HG02623 (cell line): Measurements from ENCODE around the gene RPL35.

Experiments
- ATAC-seq: cut with Tn5 transposase; IDR thresholded peaks from one replicate; pipeline ENCODE4 v1.9.1; 2021; ENCODE audit warnings: moderate library complexity; ENCODE audit not compliant: unreplicated experiment

The RPL35 gene

DNA sequence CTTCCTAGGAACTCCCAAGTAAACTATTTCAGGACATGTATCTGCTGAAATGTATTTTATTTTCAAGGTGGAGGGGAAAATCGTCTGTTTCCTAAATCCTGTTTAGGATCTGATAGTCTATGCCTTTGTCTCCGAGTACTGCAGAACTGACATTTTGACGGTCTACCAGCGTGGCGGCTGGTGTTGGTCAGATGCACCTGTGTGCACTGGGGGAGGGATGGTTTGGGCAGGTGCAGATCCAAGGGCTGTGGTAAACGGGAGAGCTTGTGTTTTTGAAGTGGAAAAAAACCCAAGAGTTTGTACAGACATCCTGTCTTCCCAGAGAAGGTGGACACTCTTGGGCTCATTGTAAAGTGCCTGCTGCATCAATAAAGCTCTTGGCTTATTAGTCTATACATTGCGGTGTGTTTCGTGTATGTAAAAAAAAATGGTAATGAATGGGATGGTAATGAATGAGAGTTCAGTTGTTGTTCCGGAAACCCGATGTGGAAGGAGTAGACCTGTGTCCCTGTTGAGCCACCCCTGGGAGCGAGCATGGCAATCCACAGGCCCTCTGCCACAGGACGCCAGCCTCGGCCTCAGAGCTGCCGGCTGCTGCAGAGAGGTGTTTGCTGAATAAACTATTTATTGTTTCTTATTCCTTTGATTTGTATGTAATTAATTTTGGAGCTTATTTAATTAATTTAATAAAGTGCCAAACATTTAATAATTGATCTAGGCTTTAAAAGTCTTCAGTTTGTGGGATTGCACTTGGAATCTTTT, 15.4 kb upstream of the RPL35 start:
- ATAC-seq = no peak

GRCh38 chr9:124875501-124875900, 13.7 kb upstream of the RPL35 start:
- no peak for ATAC-seq

DNA sequence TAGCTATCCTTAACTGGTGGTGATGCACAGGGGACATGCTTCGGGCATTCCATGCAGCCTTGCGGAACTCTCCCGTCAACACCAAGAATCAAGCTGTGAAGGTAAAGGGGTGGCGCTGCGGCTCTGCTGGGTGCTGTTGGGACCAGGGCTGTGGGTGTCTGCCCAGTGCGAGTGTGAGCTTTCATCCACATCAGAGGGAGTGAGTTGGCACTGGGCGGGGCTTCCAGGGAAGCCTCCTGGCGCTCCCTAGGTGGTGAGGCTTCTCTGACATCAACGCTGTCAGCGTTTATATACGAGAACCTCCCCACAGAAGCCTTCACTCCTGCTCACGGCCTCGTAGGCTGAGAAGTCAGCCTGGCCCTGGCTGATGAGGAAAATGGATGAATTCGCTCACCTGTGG, 11.9 kb upstream of the RPL35 start:
- no peak for ATAC-seq

DNA sequence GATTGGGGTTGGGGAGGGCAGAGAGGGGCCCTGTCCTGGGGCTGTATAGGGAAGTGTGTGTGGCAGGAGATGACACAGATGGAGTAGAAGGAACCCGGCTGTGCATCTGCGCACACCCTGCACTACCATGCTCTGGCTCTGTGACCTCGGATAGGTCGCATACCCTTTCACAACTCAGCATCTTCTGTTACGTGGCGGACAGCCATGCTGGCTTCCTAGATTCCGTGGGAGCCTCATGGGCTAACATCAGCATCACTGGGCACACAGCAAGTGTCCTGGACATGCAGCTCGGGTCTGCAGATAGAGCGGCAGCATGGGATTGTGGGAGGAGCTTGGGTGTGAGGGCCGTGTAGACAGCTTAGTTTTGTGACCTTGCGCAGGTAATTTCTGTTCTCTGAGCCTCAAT, 9.4 kb upstream of the RPL35 start:
- ATAC-seq = no peak

GRCh38 chr9:124870723-124871122, 9.0 kb upstream of the RPL35 start:
- ATAC-seq = no peak

DNA sequence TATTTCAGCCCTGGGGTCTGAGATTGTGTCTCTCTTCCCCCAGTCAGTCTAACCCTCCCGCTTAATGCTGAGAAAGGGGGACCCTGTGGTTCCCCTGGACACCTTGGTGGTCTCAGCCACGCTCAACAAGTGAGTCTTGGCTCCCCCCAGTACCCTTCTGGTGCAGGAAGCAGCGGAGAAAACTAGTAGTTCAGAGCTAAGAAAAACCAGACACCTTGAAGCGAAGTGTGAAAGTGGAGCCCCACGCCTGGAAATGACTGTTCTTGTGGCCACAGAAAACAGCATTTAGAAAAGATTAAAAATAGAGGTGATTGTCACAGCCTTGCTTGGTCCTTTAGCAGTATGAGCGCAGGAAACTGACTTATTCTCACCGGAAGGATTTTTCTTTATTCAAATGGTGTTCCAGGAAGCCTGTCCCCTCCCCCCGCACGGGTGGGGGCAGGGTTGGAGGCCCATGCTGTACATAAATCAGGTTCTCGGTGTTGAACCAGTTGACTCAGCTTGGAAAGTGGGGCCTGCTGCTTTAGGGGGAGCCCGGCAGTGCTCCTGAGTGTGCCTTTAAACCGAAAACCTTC, 8.3 kb upstream of the RPL35 start:
- peak; percentile 37 for ATAC-seq

DNA sequence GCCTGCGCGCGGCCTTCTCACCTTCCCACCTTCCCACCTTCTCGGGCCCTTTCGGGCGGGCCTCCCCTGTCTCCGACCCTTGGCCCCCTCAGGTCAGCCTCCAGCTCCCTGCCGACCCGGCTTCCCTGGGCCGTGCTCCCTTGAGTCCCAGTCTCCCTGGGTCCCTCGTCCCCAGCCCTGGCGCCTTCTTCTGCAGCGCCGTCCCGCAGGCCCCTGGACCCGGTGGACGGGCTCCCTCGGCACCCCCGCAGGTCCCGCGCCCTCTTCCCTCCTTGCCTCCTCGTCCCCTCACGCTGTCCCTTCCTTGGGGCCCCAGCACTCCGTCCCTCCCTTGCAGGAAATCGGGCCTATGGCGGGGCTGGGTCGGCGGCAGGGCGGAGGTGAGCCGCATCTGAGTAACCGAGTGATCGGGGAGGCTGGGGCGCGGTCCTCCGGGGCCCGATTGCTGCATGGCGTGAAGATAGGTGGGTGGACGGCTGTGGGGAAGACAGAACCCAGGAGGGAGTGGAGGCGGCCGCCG, 7.8 kb upstream of the RPL35 start:
- peak; percentile 1 for ATAC-seq

DNA sequence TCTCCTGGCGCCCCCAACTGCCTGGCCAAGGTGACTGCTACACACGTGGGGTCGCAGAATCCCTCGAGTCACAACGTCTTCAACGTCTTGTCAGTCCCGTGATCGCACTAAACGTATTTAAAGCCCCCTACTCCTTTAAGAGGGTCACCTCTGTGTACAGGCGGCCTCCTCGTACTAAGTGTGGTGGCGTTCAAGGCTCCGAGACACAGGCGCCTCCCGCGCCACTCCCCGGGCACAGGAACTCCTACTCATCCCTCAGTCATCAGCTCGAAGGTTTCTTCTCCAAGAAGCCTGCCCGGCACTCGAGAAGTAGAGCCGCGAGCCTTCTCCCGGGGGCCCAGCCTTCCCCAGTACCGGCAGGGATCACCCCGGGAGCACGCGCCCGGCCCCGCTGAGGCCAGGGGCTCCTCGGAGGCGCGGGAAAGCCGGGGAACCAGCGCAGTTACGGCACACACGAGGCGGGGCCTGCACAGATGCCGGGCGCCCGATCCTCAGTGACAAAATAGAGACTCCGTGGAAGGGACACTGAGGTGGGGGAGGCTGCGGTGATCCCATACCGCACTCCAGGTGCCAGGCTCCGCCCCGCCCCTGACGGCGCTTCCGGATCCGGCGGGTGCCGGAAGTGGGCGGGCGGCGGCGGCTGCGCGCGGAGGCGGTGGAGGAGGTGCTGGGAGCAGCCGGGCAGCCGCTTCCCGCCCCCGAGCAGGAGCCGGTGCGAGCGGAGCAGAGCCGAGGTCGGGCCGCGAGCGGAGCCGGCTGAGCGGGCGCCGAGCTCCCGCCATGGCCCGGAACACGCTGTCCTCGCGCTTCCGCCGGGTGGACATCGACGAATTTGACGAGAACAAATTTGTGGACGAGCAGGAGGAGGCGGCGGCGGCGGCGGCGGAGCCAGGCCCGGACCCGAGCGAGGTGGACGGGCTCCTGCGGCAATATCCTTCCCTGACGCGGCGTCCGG, 7.0 kb upstream of the RPL35 start:
- ATAC-seq = peak; percentile 59

DNA sequence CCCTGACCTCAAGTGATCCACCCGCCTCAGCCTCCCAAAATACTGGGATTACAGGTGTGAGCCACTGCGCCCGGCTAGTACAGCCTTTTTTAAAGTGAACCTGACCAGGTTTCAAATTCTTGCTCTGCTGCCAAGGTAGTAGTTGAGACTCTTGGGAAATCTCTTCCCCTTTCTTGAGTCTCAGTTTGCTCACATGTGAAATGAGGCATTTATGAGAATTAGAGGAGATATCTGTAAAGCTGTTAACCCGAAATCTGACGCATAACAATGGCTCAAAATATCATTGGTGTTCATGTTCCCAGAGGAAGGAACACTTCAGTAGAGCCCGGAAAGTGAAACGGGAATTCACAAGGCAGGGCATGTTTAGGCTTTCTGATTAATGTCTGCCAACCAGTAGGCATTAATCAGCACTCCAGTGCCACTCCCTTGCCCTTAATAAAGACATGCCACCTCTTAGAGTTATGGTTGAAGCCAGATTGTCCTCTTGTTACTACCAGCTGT, 1.7 kb upstream of the RPL35 start:
- no peak for ATAC-seq

GRCh38 chr9:124860582-124861341, 995 bp downstream of the RPL35 start:
- no peak for ATAC-seq

DNA sequence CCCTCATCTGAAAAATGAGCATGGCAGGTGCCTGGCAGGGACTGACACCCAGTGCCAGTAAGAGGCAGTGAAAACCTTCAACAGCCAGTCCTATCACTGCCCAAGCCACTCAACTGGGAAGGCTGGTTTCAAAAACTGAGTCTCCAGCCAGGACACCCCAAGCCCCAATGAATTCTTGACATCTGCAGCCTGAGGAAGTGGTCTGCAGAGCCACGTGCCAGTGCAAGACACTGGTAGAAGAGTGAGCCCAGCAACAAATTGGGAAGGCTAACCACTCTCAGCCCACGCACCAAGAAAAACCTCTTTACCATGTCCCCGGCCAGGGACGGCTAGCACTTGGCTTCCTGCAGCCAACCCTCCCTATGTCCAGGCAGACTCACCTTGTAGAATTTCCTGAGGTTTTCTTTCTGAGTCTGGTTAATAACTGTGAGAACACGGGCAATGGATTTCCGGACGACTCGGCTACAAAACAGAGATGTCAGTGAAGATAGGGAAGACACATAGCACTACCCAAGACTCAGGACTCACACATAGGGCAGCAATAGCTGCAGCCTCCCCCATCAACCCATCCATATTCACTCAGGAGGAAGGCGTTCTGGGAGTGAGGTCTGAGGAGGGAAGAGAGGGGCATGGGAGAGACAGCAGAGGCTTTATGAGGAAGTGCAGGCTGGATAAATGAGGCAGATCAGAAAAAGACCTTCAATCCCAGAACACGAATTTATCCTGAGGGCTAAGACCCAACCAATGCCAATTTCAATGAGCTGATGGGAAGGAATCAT, 1.8 kb downstream of the RPL35 start:
- no peak for ATAC-seq

DNA sequence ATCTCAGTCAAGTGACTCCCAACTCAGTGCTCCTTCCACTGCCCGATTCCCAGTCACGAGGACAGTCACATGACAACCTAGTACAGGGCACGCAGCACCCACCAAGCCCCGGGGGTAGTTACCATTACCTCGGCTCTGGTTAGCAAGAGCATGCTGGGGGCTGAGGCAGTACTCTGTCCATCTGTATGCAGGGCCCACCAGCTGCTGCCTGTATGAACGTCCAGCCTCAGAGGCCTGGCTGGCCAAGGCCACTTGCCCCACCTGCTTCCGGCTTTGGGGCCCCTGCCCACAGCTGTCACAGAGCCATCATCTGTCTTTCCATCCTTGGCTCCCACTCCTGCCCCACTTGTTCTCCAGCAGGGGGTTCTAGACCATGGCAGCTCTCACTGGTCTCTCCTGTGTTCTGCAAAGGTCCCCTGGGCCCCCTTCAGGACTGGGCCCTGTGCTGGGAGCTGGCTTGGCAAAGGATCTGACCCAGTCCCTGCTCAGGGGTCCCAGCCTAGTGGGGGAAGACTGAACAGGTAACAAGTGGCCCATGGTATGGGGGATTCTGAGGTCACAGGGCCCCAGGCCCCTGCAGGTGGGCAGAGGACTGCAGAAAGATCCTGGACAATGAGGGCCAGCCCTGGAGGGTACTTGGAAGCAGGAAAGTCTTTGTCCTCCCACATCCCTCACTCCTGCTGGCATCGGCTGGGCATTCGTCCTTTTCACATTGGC, 3.3 kb downstream of the RPL35 start:
- no peak for ATAC-seq

DNA sequence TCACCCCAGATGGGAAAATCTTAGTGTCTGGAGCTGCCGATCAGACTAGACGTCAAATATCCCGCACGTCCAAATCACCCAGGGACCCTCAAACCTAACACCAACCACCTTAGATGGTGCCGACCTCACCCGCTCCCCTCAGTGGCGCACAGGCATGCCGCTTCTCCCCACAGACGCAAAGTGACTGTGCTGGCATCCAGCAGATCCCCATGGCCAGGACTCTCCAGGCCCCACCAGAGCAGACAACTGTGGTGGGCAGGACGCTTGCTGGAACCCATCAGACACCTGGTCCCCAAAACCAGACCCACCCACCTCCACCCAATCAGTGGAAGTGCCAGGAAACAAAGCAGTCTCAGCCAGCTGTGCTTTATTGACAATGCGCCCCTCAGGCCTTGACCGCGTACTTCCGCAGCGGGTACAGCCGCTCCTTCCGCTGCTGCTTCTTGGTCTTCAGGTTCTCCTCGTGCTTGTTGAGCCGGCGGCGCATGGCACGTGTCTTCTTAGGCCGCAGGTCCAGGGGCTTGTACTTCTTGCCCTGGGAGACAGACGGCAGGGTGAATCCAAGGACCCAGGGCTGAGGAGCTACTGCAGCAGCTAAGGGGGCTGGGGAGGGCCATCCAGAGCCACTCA, 4.1 kb downstream of the RPL35 start:
- no peak for ATAC-seq

- no peak for ATAC-seq
These were observed 5.6 kb downstream of the RPL35 start for GRCh38 chr9:124855944-124856765.

DNA sequence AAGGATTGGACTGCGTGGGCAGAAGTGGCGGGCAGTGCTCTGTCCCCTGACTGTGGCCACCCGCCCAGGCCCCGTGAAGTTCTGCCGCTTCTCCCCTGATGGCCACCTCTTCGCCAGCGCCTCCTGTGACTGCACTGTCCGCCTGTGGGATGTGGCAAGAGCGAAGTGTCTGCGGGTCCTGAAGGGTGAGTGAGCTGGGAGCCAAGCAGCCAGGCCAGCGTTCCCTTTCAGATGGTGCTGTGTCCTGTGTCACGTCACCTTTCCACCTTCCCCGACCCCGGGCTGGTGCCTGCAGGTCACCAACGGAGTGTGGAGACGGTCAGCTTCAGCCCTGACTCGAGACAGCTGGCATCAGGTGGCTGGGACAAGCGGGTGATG, 6.2 kb downstream of the RPL35 start:
- ATAC-seq = no peak

DNA sequence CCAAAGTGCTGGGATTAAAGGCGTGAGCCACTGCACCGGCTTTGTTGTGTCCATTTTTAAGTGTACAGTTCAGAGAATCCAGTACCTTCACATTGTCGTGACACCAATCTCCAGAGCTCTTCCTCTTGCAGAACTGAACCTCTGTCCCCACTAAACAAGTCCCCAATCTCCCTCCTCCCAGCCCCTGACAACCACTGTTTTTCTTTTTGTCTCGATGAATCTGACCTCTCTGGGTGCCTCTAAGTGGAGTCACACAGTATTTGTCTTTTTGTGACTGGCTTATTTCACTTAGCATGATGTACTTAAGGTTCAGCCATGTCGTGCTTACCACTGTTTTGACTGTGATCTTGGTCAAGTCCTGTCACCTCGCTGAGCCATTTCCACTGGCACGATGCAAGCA, 6.9 kb downstream of the RPL35 start:
- ATAC-seq = no peak

GRCh38 chr9:124854161-124854560, 7.6 kb downstream of the RPL35 start:
- no peak for ATAC-seq

- ATAC-seq = no peak
These were observed 8.1 kb downstream of the RPL35 start for GRCh38 chr9:124853605-124854143.
